Stimulated activated CD4-positive, alpha-beta T cell treated with anti-CD3 and anti-CD28 coated beads, Interleukin-1b, Interleukin-23, amount 100 ng/mL, for 24 hours (primary cell): ENCODE measurements around the gene CFAP97D1.

Experiments used
- DNase-seq, 4 experiments: peaks; one replicate each; pipeline ENCODE4 v3.0.0-alpha.2; 2020; ENCODE audit warnings: low read depth in 4 of 4, low spot score in 1 of 4

The CFAP97D1 gene

DNA sequence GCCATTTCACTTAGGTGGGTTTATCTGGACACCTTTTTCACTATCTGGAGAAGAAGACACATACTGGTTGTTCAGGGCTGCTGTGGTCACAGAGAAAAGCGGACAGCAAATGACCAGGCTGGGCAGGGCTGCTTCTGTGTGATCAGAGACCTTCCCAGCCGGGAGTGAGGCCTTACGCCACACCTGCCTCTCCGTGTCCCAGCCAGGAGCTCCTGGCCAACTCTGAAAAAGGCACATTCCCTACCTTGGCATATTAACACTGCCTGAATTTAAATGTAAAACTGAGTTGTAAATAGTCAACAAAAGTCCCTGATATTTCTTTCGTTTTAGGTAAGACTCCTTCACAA lies 12.5 kb upstream of the CFAP97D1 start:
- DNase-seq = no peak

DNA sequence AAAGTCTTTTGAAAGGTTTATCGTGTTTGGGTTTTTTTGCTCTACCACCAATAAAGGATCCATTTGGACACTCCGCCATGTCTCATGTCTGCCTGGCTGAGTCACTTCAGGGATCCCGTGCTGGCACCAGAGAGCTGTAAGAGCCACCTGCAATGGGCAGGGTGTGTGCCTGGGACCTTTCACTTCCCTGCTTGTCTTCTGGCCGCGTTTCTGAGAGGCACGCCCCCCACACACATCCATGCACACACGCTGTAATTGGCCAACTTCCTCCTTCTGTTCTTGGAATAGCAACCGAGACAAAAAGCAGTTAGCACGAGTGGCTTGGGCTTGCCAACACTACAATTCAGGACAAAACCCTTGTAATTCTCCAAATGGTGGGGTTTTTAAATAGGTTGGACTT lies 11.9 kb upstream of the CFAP97D1 start:
- no peak for DNase-seq

DNA sequence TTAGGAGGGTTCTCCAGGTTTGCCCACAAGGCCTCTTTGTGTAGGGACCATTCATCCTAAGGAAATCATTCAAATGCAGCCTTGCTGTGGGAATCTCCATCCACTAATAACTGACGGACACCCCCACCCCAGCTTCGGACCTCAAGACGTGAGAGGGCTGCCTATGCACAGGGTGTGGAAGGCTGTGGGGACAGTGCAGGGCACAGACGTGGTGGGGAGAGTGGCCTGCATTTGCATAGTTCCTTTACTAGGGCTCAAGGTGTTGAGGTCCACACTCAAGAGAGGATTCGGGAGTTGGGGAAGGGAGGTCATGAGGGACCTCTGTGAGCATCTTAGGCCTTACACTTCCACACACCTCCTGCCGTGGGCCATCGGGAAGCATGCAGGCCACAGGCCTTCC lies 11.3 kb upstream of the CFAP97D1 start:
- DNase-seq = no peak

DNA sequence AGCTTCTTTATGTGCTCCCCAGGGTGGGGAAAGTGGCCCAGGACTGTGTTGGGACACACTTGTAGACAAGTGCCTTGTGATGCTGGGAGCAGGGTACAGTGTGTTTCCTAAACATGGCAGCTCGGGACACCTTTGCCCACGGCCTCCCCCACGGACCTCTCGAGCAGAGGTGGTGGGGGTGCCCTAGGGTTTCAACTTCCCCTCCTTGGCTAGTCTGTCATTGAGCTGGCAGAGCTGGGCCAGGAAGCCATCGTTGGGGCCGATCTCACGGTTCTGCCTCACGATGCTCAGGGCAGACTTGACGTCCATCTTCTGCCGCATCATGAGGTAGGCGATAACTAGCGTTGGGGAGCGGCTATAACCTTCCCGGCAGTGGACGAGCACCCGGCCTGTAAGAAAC lies 10.8 kb upstream of the CFAP97D1 start:
- DNase-seq = no peak

DNA sequence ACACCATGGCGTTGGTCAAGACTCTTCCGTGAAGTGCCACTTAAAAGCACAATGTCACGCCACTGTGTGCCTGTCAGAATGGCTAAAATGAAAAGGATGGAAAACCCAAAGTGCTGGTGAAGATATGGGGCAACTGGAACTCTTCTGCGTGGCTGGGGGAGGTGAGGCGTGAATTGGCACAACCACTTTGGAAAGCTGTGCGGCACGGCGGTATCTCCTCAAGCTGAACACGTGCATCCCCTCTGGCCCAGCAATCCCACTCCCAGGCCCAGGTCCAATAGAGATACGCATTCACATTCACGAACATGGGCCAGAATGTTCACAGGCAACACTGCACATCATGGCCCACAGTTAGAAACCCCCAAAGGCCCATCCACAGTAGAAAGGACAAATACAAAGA lies 10.4 kb upstream of the CFAP97D1 start:
- no peak for DNase-seq

DNA sequence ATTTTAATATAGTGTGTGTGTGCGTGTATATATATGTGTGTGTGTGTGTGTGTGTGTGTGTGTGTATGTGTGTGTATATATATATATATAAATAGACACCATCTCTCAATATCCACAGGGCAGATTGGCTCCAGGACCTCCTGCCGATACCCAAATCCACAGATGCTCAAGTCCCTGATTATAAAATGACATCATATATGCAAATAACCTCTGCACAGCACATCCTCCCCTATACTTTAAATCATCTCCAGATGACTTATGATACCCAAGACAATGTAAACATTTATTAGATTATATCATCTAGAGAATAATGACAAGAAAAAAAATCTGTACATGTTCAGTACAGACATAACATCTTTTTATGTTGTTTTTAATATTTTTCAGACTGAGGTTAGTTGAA lies 9.3 kb upstream of the CFAP97D1 start:
- no peak for DNase-seq

DNA sequence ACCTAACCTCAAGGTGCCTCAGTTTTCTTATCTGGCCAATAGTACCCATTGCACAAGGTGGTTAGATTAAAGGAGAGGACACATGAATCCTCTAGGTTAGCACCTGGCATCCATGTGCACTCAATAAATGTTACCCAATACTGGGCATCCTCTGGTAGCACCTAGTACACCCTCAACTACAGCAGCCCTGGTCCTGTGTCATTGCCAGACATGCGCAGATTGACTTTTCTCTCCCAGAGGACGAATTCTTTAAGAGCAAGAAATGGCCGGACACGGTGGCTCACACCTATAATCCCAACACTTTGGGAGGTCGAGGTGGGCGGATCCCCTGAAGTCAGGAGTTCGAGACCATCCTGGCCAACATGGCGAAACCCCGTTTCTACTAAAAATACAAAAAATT lies 8.8 kb upstream of the CFAP97D1 start:
- no peak for DNase-seq

DNA sequence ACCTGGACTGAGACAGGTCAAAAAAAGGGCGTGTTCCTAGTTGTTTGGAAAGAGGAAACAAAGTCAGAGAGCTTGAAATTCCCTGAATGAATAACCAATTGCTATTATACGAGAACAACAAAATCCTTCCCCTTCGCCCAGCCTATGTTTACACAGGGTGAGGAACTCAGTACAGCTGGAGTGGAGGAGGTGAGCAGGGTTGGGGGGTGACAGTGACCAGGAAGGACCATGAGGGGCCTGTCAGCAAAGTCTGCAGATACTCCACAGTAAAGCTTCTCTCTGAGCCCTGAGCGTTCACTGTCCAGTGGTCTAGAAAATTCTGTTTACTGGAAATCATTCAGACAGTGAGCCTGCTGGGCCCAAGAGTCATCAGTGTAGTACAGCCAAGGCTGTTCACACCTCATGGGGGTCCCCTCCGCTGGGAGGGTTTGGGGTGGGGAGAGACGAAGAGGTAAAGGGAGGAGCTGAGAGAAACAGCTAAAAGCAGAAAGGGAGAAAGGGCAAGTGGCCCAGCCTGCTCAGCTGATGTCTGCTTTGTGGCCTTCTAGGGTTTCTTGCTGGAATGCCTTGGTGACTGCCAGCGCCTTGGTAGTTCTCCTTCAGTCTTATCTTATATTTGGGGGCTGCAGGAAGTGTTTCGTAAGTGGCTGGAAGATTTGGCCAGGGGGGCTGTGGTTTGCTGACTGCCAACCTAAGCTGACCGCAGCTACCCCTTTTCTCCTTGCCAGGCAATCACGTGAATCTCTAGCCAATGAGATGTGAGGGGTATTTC lies 7.2 kb upstream of the CFAP97D1 start:
- no peak for DNase-seq

DNA sequence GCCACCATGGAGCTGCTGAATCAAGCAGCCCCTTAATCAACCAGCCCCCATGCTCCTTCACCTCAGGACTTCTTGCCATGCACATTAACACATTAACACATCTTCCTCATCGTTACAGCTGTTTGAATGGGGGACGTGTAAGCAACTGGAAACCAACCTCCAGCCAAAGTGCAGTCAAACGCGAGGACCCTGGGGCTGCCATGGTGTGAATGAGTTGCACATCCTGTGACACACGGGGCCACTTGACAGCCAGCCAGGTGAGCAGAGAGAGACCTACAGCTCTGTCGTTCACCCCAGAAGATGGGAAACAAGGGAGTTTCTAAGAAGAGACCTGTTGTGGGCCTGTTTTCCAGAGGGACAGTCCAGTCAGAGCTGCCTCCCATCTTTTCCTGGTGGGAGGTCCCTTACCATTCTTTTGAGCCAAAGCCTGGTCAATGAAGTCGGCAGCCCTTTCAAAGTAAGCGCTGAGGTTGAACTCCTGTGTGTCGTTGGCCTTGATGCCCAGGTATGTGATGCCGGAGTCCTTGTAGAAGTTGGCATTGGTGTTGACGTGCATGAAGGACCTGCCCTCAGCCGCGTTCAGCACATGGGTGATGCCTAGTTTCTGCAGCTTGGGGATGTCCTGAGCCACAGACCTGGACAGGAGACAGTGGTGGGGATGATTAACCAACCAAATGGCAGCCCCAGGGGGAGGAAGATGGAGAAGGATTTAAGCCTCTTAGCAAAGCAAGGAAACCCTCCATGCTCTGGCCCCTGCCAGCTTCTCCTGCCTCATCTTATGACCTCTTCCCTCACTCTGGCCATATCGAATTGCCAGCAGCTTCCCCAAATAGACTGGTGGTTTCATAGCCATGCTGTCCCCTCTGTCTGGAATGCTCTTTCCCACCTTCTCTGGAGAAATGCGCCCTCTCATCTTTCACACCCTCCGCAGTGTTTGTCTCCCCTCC lies 5.7 kb upstream of the CFAP97D1 start:
- no peak for DNase-seq

DNA sequence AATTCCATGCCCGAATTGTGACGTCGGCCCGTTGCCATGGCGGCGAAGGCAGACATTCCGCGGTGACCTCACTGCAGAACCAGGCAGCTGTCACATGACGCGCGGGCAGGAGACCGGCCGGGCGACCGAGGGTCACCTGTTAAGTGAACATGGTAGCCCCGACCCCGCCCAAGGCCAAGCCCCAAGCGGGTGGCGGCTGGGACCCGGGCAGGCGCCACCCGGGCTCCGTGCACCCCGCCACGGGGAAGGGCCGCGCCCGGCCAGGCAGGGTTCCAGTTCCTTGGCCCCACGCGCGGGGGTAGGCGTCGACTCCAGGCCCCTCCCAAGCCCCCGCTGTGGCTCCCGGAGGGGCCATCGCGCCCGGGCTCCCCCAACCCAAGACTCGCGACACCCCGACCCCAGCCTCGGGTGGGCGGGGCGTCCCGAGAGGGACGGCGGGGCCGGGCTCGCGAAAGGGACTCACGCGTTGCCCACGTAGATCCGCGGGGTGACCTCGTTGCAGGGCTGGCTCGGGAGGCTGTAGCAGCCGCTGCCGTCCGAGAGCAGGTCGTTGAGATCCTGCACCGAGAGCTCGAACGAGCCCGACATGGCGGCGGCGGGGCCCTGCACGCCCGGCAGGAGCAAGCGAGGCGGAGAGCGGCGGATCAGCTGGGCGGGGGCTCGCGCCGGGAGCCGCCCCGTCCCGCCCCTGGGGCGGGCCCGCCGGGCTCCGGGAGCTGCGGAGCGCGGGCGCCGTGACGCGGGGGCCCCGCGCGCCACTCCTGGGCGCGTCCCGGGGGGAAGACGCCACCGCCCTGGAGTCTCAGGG lies 1.7 kb upstream of the CFAP97D1 start, which contains the start of gene DUSP3:
TSS of gene DUSP3 (minus strand) at position 641 of the 808 bp plus-strand sequence. CDS start at position 588, 53 bp downstream.
- DNase-seq = peak; percentile 42 to 65 (median 48)

DNA sequence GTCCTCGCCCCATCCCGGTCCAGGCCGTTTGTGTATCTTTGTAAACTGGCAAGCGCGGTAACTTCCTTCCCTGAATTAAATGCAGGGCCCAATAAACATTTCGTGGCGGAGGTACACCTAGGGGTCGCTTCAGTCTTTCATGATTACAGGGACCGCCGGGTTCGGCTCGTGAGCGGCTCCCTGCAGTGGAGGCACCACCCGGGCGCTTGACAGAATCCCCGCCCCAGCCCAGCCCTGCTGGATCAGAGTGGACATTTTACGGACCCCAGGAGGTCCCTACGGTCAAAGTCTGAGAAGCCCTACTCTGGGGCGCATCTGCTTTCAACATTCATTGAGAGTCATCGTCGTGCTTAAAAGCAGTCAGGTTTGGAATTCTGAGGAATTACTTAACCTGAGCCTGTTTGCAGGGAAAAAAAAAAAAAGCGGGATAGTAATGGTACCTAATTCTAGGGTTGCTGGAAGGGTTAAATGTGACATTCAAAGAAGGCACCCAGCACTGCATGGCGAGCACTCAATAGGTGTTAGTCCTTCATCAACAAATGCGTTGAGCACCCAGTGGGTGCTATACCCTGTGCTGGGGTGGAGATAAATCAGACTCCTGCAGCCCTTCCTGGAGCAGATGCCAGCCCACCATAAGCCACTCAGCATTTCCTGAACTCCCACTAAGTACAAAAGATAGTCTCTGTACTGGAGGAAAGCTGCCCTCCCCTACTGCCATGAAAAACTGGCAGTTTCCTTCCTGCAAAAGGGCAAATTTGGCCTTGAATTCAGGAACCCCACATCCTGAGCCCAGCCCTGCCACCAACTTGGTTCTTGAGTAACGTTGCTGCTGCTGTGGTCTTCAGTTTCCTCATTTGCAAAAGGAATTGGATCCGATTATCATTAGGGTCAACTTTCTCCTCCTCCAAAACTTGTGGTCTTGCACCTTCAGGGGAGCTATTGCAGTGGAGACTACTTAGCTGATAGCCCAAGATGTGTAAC lies 800 bp upstream of the CFAP97D1 start:
- peak in 1 of 4 experiments; percentile 13 for DNase-seq

DNA sequence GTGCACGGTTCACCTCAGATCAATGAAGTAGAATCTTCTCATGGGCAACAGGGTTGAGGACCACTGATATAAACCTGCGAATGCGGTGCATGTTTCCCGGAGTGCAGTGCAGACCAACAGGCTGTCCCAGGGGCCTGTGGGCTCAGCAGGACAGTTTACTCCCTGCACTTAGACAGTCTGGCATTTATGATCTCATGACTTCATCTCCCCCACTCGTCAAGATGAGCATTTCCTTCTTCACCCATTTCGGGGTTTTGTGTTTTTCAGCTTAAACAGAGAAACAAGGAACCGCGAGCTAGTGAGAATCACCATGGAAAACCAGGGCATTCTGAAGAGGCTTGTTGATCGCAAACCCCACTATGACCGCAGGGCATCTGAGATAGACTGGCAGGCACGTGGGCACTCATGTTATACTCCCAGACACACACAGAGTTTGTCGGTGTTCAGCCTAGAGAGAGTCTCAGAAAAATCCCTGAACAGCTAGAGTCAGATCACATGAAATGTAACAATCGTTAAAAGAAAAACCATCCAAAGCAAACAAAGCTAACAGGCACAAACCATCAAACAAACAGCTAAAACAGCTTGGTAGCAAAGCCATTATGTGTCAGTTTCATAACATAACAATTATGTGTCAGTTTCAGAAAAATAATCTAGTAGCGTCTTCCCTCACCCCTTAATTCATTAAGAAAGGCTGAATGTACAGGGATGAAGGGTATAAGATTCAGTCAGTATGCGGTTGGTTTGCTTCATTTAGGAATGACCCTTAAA lies 2.9 kb downstream of the CFAP97D1 start:
- DNase-seq = no peak

DNA sequence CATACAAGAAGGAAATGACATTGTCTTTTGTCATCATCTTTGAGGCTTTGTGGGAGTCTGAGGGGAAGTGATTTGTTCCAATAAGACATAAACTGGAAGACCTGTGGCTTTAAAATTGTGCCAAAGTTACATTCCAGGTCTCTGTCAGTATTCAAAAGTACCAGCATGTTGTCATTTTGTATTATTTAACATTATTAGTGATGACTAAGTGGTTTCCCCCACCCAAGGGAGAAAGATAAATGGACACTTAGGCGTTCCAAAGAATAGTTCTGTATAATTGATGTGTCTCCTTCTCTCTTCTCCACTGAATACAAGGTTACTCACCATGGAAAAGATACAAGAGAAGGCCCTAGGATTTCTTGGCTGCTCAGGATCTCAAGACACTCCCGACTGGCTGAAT lies 3.8 kb downstream of the CFAP97D1 start:
- DNase-seq = no peak

DNA sequence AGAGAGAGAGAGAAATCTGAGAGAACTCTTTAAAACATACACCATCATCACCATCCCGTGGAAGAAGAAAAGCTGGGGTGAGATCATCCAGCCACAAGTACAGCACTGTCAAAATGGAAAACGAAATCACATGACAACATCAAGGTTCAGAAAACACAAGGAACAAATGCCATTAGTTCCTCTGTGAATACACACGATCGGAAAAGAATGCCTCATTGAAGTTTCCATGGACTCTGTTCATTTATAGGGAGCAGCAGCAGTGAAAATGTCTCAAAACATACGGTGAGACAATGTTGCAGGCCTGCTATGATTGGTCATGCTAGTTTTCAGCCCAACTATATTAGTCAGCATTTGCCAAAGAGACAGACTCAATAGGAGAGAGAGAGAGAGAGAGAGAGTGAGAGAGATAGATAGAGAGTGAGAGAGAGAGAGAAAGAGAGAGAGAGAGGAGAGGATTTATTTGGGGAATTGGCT lies 4.4 kb downstream of the CFAP97D1 start:
- DNase-seq = no peak

DNA sequence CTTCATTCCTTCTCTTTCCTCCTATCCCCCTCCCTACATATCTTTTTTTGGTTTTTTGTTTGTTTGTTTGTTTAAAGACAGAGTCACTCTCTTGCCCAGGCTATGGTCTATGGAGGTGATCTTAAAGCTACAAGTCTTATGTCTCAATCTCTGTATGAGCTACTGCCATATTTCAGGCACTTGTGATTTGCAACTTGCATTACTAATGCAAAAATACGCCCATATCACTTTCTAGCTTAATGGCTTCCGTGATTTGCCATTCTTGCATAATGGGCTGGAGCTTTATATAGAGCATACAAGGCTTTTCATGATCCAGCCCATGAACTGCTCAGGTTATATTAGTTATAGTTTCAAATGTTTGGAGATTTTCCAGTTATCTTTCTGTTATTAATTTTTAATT lies 7.5 kb downstream of the CFAP97D1 start:
- DNase-seq = no peak

DNA sequence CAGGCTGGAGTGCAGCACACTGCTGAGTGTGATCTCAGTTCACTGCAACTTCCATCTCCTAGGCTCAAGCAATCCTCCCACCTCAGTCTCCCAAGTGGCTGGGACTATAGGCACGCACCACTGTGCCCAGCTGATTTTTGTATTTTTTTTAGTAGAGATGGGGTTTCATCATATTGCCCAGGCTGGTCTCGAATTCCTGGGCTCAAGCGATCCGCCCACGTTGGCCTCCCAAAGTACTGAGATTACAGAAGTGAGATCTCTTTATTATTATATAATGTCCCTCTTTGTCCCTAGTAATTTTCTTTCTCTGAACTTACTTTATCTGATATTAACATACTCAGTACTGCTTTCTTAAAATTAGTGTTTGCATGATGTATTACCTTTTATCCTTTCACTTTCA lies 8.3 kb downstream of the CFAP97D1 start:
- no peak for DNase-seq

DNA sequence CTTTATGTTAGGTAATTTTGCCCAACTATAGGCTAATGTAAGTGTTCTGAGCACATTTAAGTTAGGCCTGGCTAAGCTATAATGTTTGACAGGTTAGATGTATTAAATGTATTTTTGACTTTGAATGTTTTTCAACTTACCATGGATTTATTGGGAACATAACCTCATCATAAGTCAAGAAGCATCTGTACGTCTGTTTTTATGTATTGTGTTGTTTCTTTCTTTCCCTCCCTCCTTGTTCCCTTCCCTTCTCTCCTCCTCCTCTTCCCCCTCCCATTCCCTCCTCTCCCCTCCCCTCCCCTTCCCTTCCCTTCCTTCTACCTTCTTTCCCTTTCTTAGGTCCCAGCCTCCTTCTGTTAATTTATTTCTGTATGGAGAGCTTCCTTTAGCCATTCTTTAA lies 9.2 kb downstream of the CFAP97D1 start:
- DNase-seq = no peak

DNA sequence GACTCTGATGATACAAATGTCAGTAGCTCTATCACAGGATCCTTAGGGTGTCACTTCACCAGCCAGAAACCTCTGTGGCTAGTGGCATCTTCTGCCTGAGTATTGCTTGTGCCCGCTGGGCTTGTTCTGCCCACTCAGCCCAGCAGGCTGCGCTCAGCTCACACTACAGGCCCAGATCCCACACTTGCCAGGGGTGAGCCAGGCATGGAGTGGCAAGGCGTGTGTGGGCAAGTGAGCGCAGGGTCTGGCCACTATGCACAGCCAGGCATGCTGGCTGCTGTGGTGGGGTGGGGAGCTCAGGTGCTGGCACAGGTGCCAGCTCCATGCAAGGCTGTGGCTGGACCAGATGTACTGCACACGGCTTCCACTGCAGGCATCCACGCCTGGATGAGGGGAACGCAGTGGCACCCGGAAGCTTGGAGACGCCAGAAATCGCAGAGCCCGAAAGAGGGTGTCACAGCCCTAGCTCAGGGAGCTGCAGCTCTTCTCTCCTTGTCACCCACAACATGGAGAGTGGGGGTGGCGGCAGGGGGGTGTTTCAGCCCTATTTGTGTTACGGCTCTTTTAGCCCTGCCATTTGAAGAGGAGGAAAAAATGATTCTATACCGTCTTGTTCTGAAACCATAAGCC lies 10.2 kb downstream of the CFAP97D1 start:
- no peak for DNase-seq

DNA sequence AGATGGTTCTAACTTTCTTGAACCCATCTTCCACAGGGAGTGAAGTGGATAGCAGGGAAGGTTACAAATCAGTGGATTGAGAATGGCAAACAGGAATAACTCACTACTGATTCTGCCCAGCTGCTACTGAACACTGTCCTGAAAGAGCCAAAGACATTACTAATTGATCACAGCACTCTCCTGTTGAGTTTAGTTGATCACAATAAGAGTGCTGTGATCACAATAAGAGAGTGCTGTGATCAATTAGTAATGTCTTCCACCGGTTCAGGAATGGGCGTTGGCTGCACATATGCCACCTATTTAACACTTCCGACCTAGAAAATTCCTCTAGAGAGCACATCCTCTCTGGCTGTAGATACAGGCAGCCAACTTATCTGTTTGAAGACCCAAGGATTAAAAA lies 11.4 kb downstream of the CFAP97D1 start:
- no peak for DNase-seq
